Transverse colon (tissue), 4 donors: ENCODE data around the gene INMT. TPM values are rescaled to one million over a fixed set of nuclear protein-coding genes. Genes with fewer than 3 reads are reported as not detected.

Experiments
- DNase-seq: peaks from one replicate; pipeline ENCODE4 v3.0.0-alpha.2; 2019
- H3K27ac ChIP-seq, 4 donors: fragments of 200-600 bp; sonication (generic); 2 replicates each; pipeline ENCODE4 v1.5.1; 2016 to 2018; ENCODE audit warnings: inconsistent platforms in 4 of 4
- H3K27me3 ChIP-seq: fragments of 200-600 bp; sonication (generic); 2 replicates; pipeline ENCODE4 v1.5.1; 2017; ENCODE audit warnings: inconsistent platforms
- H3K36me3 ChIP-seq, 4 donors: fragments of 200-600 bp; sonication (generic); 2 replicates each; pipeline ENCODE4 v1.5.1; 2017 to 2019; ENCODE audit warnings: inconsistent platforms in 4 of 4
- H3K4me1 ChIP-seq, 4 donors: fragments of 200-600 bp; sonication (generic); 2 replicates each; pipeline ENCODE4 v1.5.1; 2017 to 2020; ENCODE audit warnings: inconsistent platforms in 4 of 4
- H3K4me3 ChIP-seq, 4 donors: fragments of 200-600 bp; sonication (generic); 1 replicate in 1 of 4; 2 replicates in 3 of 4; pipeline versions ENCODE4 v1.5.1 to v1.6.1; 2017 to 2019; ENCODE audit warnings: inconsistent platforms in 4 of 4
- H3K9me3 ChIP-seq, 2 donors: fragments of 200-600 bp; sonication (generic); 2 replicates each; pipeline ENCODE4 v1.5.1; 2017 to 2019; ENCODE audit warnings: inconsistent platforms in 2 of 2
- EP300 ChIP-seq: sonication (generic); formaldehyde crosslinking; IDR thresholded peaks from one replicate; pipeline ENCODE4 v1.6.1; 2017; ENCODE audit warnings: antibody characterized with exemption, low read depth
- POLR2A ChIP-seq: fragments of 450-650 bp; IDR thresholded peaks from one replicate; pipeline ENCODE4 v1.6.1; 2016; ENCODE audit warnings: antibody characterized with exemption, mild to moderate bottlenecking, moderate library complexity
- POLR2AphosphoS5 ChIP-seq, 3 donors: sonication (generic); formaldehyde crosslinking; IDR thresholded peaks; one replicate each; pipeline ENCODE4 v1.6.1; 2016; ENCODE audit warnings: antibody characterized with exemption in 3 of 3
- WGBS, 2 donors: methylation state at CpG; one replicate each; pipeline ENCODE4 v1.1.5; 2018; ENCODE audit warnings: low coverage in 1 of 2; 5-methylcytosine and 5-hydroxymethylcytosine counted together
- in situ Hi-C, 4 donors: fragments of 200-750 bp; cut with MboI; loops; one replicate each; pipeline versions ENCODE4 v1.15.0 to v1.15.1; 2017; ENCODE audit warnings: low sequenced_read_pairs in 3 of 4, low pct_ligation_motif_present in 1 of 4, low pct_unique_long_range_greater_than_20kb in 1 of 4
- intact Hi-C: fragments of 100-400 bp; cut with DNase I; formaldehyde crosslinking; loops from one replicate; pipeline ENCODE4 v1.15.1; 2023; ENCODE audit warnings: low total_unique reads
- total RNA-seq, 4 donors: library from RNA; depleted of rRNA; stranded (reverse); fragments of >200 nt; gene quantifications; one replicate each; pipeline ENCODE4 v1.1.0, GENCODE V29; 2016
- TF ChIP-seq, protein P1 (sequence below), 5 experiments: fragments of 200-600 bp in 3 of 5; fragments of 450-650 bp in 2 of 5; sonication (generic) in 3 of 5; IDR thresholded peaks; 1 replicate in 2 of 5; 2 replicates in 3 of 5; pipeline ENCODE4 v1.5.1; 2016 to 2017; ENCODE audit warnings: antibody characterized with exemption in 5 of 5, inconsistent platforms in 3 of 5, mild to moderate bottlenecking in 2 of 5, moderate library complexity in 1 of 5

INMT gene
- total RNA-seq, 4 donors from 2014 or later, result 3.8 to 15.5 (median 8.7) TPM

DNA sequence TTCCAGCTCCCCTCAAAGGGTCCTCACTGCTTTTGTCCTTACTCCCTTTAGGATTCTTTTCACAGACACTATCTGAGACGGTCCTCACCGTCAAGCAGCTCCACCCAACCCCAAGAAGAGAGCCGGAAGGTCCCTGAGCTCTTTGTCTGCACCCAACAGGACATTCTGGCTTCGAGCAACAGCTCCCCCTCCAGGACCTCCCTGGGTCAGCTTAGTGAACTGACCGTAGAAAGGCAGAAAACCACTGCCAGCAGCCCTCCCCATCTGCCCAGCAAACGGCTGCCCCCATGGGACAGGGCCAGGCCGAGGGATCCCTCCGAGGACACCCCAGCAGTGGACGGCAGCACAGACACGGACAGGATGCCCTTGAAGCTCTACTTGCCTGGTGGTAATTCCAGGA, 39.2 kb downstream of the INMT start:
- no peak overlapping the region for H3K27ac ChIP-seq
- intact Hi-C loops, result no loop called here
- peaks cover under 1 to 7% (median 3%) of the 10 kb centered on the region in 4 donors for H3K4me1 ChIP-seq
- no peaks in the 10 kb centered on the region for H3K27me3 ChIP-seq
- no peak for DNase-seq
- no peaks in the 10 kb centered on the region for H3K9me3 ChIP-seq
- in situ Hi-C loops, result no loop called here
- TF ChIP-seq POLR2A (no peak), EP300 (no peak), POLR2AphosphoS5 (IDR thresholded peaks at IDR 0.05) (no peak)
- TF ChIP-seq, protein P1, sequence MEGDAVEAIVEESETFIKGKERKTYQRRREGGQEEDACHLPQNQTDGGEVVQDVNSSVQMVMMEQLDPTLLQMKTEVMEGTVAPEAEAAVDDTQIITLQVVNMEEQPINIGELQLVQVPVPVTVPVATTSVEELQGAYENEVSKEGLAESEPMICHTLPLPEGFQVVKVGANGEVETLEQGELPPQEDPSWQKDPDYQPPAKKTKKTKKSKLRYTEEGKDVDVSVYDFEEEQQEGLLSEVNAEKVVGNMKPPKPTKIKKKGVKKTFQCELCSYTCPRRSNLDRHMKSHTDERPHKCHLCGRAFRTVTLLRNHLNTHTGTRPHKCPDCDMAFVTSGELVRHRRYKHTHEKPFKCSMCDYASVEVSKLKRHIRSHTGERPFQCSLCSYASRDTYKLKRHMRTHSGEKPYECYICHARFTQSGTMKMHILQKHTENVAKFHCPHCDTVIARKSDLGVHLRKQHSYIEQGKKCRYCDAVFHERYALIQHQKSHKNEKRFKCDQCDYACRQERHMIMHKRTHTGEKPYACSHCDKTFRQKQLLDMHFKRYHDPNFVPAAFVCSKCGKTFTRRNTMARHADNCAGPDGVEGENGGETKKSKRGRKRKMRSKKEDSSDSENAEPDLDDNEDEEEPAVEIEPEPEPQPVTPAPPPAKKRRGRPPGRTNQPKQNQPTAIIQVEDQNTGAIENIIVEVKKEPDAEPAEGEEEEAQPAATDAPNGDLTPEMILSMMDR (IDR thresholded peaks at IDR 0.05), result no peak
- 79% methylated on average over 10 of the region's 10 CpGs; no CpG with 5 or more reads in 1 of the 2 donors for WGBS, 2 donors
- no peak overlapping the region for H3K4me3 ChIP-seq
- no peaks in the 10 kb centered on the region for H3K36me3 ChIP-seq

DNA sequence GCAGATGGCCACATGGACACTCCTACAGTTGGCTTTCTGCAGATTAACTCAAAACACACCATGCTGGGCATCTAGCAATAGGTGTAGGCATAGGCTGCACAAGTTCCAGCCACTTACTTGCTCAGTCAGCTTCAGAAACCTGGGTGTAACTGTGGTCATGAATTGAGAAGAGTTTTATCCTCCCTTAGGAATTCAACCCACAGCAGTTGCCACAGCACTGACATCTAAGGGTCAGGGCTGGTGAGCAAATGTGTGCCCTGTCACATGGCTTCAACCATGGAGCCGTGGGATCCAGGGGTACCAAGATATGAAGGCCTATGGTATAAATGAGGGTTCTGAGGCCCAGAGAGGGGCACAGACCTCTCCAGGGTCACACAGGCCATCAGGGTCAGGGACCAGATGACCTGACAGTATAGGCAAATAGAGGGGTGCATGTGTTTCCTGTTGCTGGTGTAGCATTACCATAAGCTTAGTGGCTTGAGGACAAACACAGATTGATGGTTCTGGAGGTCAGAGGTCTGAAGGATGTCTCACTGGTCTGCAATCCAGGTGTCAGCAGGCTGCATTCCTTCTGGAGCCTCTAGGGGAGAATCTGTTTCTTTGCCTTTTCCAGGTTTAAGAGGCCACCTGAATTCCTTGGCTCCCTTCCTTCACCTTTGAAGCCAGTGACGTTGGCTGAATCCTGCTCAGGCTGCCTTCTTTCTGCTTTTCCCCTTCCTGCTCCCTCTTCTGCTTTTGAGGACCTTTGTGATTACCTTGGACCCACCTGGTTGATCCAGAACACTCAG, 43.4 kb downstream of the INMT start:
- H3K27ac ChIP-seq, result peak overlapping the region in 3 of 4 donors; percentile 65 to 77 (median 73)
- TF ChIP-seq POLR2AphosphoS5 (IDR thresholded peaks at IDR 0.05), result no peak
- no peak for TF ChIP-seq POLR2A
- no peak for TF ChIP-seq EP300
- TF ChIP-seq, protein P1 (IDR thresholded peaks at IDR 0.05), result no peak
- H3K36me3 ChIP-seq, result no peaks in the 10 kb centered on the region
- in situ Hi-C loops (no loop called here), intact Hi-C loops (no loop called here)
- no peaks in the 10 kb centered on the region for H3K27me3 ChIP-seq
- no peak overlapping the region for H3K4me3 ChIP-seq
- no peaks in the 10 kb centered on the region for H3K9me3 ChIP-seq
- DNase-seq, result no peak
- peaks cover 15 to 30% (median 22%) of the 10 kb centered on the region in 4 donors for H3K4me1 ChIP-seq
- WGBS, 2 donors, result 30 to 60% methylated on average over 1 to 2 of the region's 2 CpGs

DNA sequence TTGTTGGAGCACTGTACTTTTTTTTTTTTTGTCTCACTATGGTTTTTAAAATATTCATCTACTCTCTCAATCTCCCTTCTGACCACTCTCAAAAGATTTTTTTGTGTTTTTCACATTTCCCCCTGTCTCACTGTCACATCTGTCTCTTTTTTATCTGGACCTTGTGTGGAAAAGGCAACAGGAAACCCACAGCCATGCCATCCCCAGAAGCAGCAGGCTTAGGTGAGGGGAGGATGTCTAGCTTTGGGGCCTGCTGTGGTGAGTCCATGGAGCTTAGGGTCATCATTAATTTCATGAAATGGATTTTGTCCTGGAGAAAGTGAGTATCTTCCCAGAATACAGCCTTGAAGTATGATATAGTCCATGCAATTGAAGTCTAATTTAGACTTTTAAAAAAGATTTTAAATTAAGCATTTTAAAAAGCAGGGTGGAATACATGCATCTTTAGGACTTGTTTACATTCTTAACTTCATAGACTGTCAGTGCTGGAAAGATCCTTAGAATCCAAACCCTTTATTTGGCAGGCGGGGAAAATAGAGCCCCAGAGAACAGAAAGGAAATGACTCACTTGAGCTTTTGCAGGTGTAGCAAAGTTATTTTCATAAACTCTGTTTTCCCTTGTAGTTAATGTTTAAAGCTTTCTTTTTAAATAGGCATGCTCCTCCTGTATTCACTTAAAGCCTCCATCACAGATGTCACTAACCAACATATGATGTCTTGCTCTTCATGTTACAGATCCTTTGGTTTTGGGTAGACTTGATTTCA, 44.4 kb downstream of the INMT start:
- intact Hi-C loops (no loop called here), in situ Hi-C loops (no loop called here)
- H3K27me3 ChIP-seq, result no peaks in the 10 kb centered on the region
- H3K4me3 ChIP-seq, result no peak overlapping the region
- TF ChIP-seq POLR2AphosphoS5 (IDR thresholded peaks at IDR 0.05) (peak in 1 of 3 donors; percentile 43), EP300 (no peak)
- DNase-seq, result no peak
- H3K27ac ChIP-seq, result peak overlapping the region; percentile 38 to 77 (median 69)
- 20 to 21% methylated on average over 1 of the region's 1 CpG for WGBS, 2 donors
- H3K36me3 ChIP-seq, result no peaks in the 10 kb centered on the region
- no peaks in the 10 kb centered on the region for H3K9me3 ChIP-seq
- peaks cover 15 to 32% (median 24%) of the 10 kb centered on the region in 4 donors for H3K4me1 ChIP-seq

DNA sequence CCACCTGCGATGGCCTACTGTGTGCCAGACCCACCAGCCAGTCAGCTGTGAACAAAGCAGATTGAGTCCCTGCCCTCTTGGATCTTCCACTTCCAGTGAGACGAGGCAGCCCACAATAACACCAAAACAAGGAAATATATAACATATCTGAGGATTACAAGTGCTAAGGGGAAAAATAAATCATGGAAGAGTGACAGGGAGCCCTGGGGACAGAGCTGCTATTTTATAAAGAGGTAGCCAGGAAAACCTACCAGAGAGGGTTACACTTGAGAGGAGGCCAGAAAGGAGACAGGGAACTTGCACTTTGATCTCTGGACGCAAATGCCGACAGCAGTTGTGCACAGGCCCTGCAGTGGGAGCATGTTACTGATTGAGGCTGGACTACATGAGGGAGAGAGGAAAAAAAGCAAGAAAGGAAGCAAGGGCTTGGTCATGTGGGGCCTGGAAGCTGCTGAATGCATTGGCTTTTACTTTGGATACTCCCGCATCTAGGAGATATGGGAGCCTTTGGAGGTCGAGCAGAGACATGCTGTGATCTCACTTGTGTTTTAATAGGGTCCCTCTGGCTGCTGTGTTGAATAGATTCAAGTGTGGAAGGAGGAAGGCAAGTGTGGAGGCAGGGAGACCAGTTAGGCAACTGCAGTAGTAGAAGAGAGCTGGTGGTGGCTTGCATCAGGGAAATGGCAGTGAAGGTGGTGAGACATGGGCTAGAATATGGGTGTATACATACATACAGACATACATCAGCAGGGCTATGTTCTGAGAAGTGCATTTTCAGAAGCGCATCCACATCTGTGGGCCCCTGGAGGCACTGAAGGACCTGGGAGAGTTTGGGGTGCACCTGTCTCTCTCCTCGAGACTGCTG, 45.5 kb downstream of the INMT start:
- Histone ChIP-seq H3K4me3 (no peak overlapping the region), H3K27me3 (no peaks in the 10 kb centered on the region), H3K9me3 (no peaks in the 10 kb centered on the region), H3K36me3 (no peaks in the 10 kb centered on the region), H3K27ac (peak overlapping the region; percentile 27 to 77 (median 69)), H3K4me1 (peaks cover 15 to 32% (median 24%) of the 10 kb centered on the region in 4 donors)
- DNase-seq, result no peak
- intact Hi-C loops (no loop called here), in situ Hi-C loops (no loop called here)
- TF ChIP-seq EP300, result no peak
- 24 to 46% methylated on average over 4 to 8 of the region's 8 CpGs for WGBS, 2 donors
